CD4-positive, alpha-beta T cell treated with Interleukin-4 for 1 hour (primary cell): ENCODE measurements around the gene CIP2A.

Experiments
- DNase-seq, 2 donors: peaks; one replicate each; pipeline ENCODE4 v3.0.0-alpha.2; 2020 to 2022

CIP2A gene

GRCh38 chr3:108509871-108510270 is 79.4 kb downstream of the CIP2A start:
- DNase-seq = no peak

GRCh38 chr3:108509263-108509662 is 80.0 kb downstream of the CIP2A start:
- no peak for DNase-seq

DNA sequence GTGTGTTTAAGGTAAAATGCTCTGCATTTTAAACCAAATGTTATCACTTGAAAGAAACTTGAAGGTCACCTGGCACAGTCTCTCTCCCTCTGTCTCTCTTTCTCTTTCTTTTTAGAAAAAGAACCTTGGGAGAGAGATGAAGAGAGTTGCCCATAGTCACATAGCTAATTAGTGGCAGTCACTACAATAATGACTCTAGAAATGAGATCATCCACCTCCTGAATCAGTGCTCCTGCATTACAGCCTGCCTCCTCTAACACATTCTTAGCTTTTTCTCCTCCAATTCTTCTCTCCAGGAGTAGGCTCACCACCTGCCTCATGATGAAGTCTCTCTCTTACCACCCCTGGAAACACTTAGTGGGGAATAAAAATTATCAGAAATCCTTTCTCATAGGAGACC is 81.3 kb downstream of the CIP2A start:
- DNase-seq = no peak

DNA sequence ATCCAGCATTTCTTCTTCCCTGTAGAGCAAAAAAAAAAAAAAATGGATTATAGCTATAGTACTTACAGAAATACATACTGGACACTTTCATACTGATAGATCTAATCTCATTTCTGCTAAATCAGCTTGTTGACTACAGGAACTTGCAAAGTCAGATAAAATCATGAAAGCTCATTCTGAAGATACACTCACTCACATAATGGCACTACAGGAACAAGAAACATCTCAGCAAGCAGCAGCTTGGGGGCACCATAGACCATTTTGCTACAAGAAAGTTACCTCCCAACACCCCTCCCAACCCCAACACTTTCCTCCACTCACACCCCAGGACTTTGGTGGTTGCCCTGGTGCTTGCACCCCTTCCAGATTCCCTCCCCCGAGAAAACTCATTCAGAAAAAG is 83.4 kb downstream of the CIP2A start:
- no peak for DNase-seq

DNA sequence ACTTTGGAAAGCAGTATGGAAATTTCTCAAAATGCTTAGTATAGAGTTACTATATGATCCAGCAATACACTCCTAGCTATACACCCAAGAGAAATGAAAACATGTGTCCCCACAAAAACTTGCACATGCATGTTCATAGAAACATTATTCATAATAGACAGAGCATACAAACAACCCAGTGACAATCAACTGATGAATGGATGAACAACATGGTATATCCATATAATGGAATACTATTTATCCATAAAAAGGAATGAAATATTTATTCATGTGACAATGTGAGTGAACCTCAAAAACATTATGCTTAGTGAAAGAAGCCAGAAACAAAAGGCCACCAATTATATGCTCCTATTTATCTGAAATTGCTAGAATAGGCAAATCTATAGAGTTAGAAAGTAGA is 85.5 kb downstream of the CIP2A start:
- no peak for DNase-seq

- no peak for DNase-seq
Measured at GRCh38 chr3:108501535-108501934, 87.7 kb downstream of the CIP2A start.

GRCh38 chr3:108500728-108501127 is 88.5 kb downstream of the CIP2A start:
- no peak for DNase-seq
